SU-DHL-6 (cell line): ENCODE measurements around the gene RTCA.

Experiments
- H2AFZ ChIP-seq: fragments of 200-600 bp; sonication (generic); 2 replicates; pipeline ENCODE4 v1.6.1; 2014; ENCODE audit warnings: low read depth, mild to moderate bottlenecking, moderate library complexity, mixed read lengths, antibody characterized with exemption, low read length; ENCODE audit not compliant: severe bottlenecking
- H3F3A ChIP-seq: fragments of 200-600 bp; shearing (Covaris generic); 2 replicates; pipeline ENCODE4 v1.6.0; 2016; ENCODE audit warnings: antibody characterized with exemption, mild to moderate bottlenecking; ENCODE audit not compliant: insufficient read depth
- H3K27ac ChIP-seq: fragments of 200-600 bp; sonication (generic); 2 replicates; pipeline ENCODE4 v1.5.1; 2016; ENCODE audit warnings: low read depth, mild to moderate bottlenecking, low read length, moderate library complexity, mixed read lengths
- H3K27me3 ChIP-seq: fragments of 200-600 bp; sonication (generic), shearing (Covaris generic); 2 replicates; pipeline ENCODE4 v1.6.0; 2014; ENCODE audit warnings: mild to moderate bottlenecking, low read length
- H3K36me3 ChIP-seq: fragments of 200-600 bp; sonication (generic); 2 replicates; pipeline ENCODE4 v1.6.1; 2014; ENCODE audit warnings: mild to moderate bottlenecking, low read length, mixed read lengths
- H3K4me2 ChIP-seq: fragments of 300-600, 200-600 bp; shearing (Covaris generic), sonication (generic); 2 replicates; pipeline ENCODE4 v1.6.0; 2014; ENCODE audit warnings: low read length, low read depth, mild to moderate bottlenecking; ENCODE audit not compliant: poor library complexity, severe bottlenecking
- H3K4me3 ChIP-seq: fragments of 200-600 bp; sonication (generic); 2 replicates; pipeline ENCODE4 v1.5.1; 2014; ENCODE audit warnings: antibody characterized with exemption, low read length, mild to moderate bottlenecking, mixed read lengths; ENCODE audit not compliant: insufficient read depth, poor library complexity, severe bottlenecking
- H3K79me2 ChIP-seq: fragments of 200-600 bp; sonication (generic); 2 replicates; pipeline ENCODE4 v1.6.1; 2014; ENCODE audit warnings: mild to moderate bottlenecking, low read length, moderate library complexity; ENCODE audit not compliant: insufficient read depth
- H3K9ac ChIP-seq: fragments of 200-600 bp; sonication (generic); 2 replicates; pipeline ENCODE4 v1.7.0; 2014; ENCODE audit warnings: mild to moderate bottlenecking, low read length
- H3K9me2 ChIP-seq: fragments of 200-600 bp; sonication (generic); replicated peaks from 2 replicates; pipeline ENCODE4 v1.6.1; 2014; ENCODE audit warnings: low read length; ENCODE audit not compliant: insufficient read depth
- H3K9me3 ChIP-seq: fragments of 200-600 bp; sonication (generic); 2 replicates; pipeline ENCODE4 v1.6.1; 2014; ENCODE audit warnings: low read length, mixed read lengths; ENCODE audit not compliant: insufficient read depth
- H4K20me1 ChIP-seq: fragments of 200-600 bp; sonication (generic); 2 replicates; pipeline ENCODE4 v1.6.1; 2014; ENCODE audit warnings: low read depth, mild to moderate bottlenecking, antibody characterized with exemption, low read length, moderate library complexity, mixed read lengths
- CTCF ChIP-seq: fragments of 200-600 bp; sonication (generic); IDR thresholded peaks from one replicate; pipeline ENCODE4 v1.5.1; 2017; ENCODE audit warnings: antibody characterized with exemption, mild to moderate bottlenecking, low read length, moderate library complexity; ENCODE audit not compliant: insufficient read depth, poor library complexity, severe bottlenecking
- EZH2phosphoT487 ChIP-seq: fragments of 200-600 bp; sonication (generic), shearing (Covaris generic); conservative IDR thresholded peaks from 2 replicates; pipeline ENCODE4 v1.6.1; 2018; ENCODE audit warnings: mild to moderate bottlenecking, antibody characterized with exemption, low read length, moderate library complexity, mixed read lengths

The RTCA gene

GRCh38 chr1:100267284-100267683 lies 1.3 kb downstream of the RTCA start:
- Histone ChIP-seq H3K27me3 (no peaks in the 10 kb centered on the region), H3K9ac (peak overlapping the region; percentile 95), H3F3A (no peaks in the 10 kb centered on the region; the same call in 1 of the 2 replicates), H3K9me2 (no peaks in the 10 kb centered on the region), H4K20me1 (peaks cover 4% of the 10 kb centered on the region; the same call in 1 of the 2 replicates), H3K79me2 (peaks cover 31% of the 10 kb centered on the region), H3K27ac (no peak overlapping the region), H3K36me3 (peaks cover 27% of the 10 kb centered on the region), H3K4me3 (peak overlapping the region; percentile 98), H2AFZ (no peak overlapping the region), H3K9me3 (no peaks in the 10 kb centered on the region), H3K4me2 (peak overlapping the region; percentile 98)
- TF ChIP-seq EZH2phosphoT487: no peak
- no peak for TF ChIP-seq CTCF

GRCh38 chr1:100268202-100268601 lies 2.2 kb downstream of the RTCA start:
- no peak for TF ChIP-seq CTCF
- TF ChIP-seq EZH2phosphoT487: no peak
- Histone ChIP-seq H3K27ac (no peak overlapping the region), H3F3A (no peaks in the 10 kb centered on the region), H3K27me3 (no peaks in the 10 kb centered on the region), H4K20me1 (peaks cover 4% of the 10 kb centered on the region; the same call in 1 of the 2 replicates), H3K4me3 (no peak overlapping the region), H3K79me2 (peaks cover 31% of the 10 kb centered on the region), H3K9me3 (no peaks in the 10 kb centered on the region), H3K4me2 (no peak overlapping the region), H3K9me2 (no peaks in the 10 kb centered on the region), H3K9ac (no peak overlapping the region), H2AFZ (no peak overlapping the region), H3K36me3 (peaks cover 33% of the 10 kb centered on the region)

GRCh38 chr1:100277866-100278265 lies 11.8 kb downstream of the RTCA start:
- Histone ChIP-seq H2AFZ (no peak overlapping the region), H3F3A (peaks cover 8% of the 10 kb centered on the region; the same call in 1 of the 2 replicates), H4K20me1 (no peaks in the 10 kb centered on the region), H3K27me3 (no peaks in the 10 kb centered on the region), H3K27ac (no peak overlapping the region), H3K36me3 (peaks cover 63% of the 10 kb centered on the region), H3K79me2 (0 out of 2 replicates have a peak, but pooled peaks cover 7% of the 10 kb centered on the region), H3K9ac (no peak overlapping the region), H3K4me2 (no peak overlapping the region), H3K9me3 (no peaks in the 10 kb centered on the region), H3K9me2 (no peaks in the 10 kb centered on the region), H3K4me3 (no peak overlapping the region)
- TF ChIP-seq EZH2phosphoT487 (no peak), CTCF (no peak)
